ENCODE data around the gene CCT6B.

The CCT6B gene

GRCh38 chr17:34883106-34884000 lies 77.9 kb downstream of the CCT6B start:
- no peak for DNase-seq

GRCh38 chr17:34879146-34879545 lies 82.1 kb downstream of the CCT6B start:
- DNase-seq, result no peak
